T-cell (primary cell): Measurements from ENCODE around the gene FHOD3. TPM values are rescaled to one million over a fixed set of nuclear protein-coding genes. Genes with fewer than 3 reads are reported as not detected.

ENCODE experiments used
- ATAC-seq, 4 experiments: fragments of 200-7000 bp in 3 of 4; fragments of 150-1000 bp in 1 of 4; cut with Tn5 transposase; replicated peaks in 1 of 4; 1 replicate in 3 of 4; 2 replicates in 1 of 4; pipeline ENCODE4 v1.10.0; 2021; ENCODE audit warnings: moderate library complexity in 3 of 4, mild to moderate bottlenecking in 2 of 4, moderate number of reproducible peaks in 1 of 4
- CTCF ChIA-PET, 2 donors: fragments of 300-600 bp; sonication (Branson Sonifier 250); formaldehyde crosslinking; loops; one replicate each; lab custom pipeline; 2022; ENCODE audit warnings: antibody characterized with exemption in 2 of 2; lab: Charles Lee
- POLR2A ChIA-PET, 2 donors: fragments of 300-600 bp; sonication (Branson Sonifier 250); formaldehyde crosslinking; loops; one replicate each; lab custom pipeline; 2022; ENCODE audit warnings: antibody characterized with exemption in 2 of 2; lab: Charles Lee
- DNase-seq, 35 experiments: peaks; one replicate each; pipeline versions ENCODE4 v3.0.0 to v3.0.0-alpha.2; 2013 to 2023
- H3K27ac ChIP-seq: one replicate; pipeline ENCODE4 v1.5.1; 2013; ENCODE audit warnings: low read length
- H3K27me3 ChIP-seq, 2 experiments: replicated peaks in 1 of 2; 1 replicate in 1 of 2; 2 replicates in 1 of 2; pipeline versions ENCODE4 v1.6.1 to v1.7.0; 2013; ENCODE audit warnings: low read length in 1 of 2, mixed read lengths in 1 of 2; ENCODE audit not compliant: control insufficient read depth in 2 of 2, insufficient read depth in 2 of 2; ENCODE audit errors: extremely low read depth in 1 of 2
- H3K36me3 ChIP-seq, 2 donors: 1 replicate in 1 of 2; 2 replicates in 1 of 2; pipeline versions ENCODE4 v1.6.1 to v1.7.0; 2013; ENCODE audit warnings: low read length in 1 of 2; ENCODE audit not compliant: control insufficient read depth in 2 of 2, insufficient read depth in 1 of 2; ENCODE audit errors: extremely low read depth in 1 of 2
- H3K4me1 ChIP-seq, 2 experiments: 1 replicate in 1 of 2; 2 replicates in 1 of 2; pipeline versions ENCODE4 v1.6.1 to v1.7.0; 2013; ENCODE audit warnings: low read length in 2 of 2, mixed read lengths in 1 of 2; ENCODE audit not compliant: insufficient read depth in 2 of 2, control insufficient read depth in 1 of 2; ENCODE audit errors: extremely low read depth in 1 of 2
- H3K4me3 ChIP-seq, 2 donors: 1 replicate in 1 of 2; 2 replicates in 1 of 2; pipeline versions ENCODE4 v1.5.1 to v1.7.0; 2013; ENCODE audit warnings: mild to moderate bottlenecking in 2 of 2, low read length in 1 of 2, moderate library complexity in 1 of 2; ENCODE audit not compliant: control insufficient read depth in 1 of 2; ENCODE audit errors: extremely low read depth in 1 of 2
- H3K9me3 ChIP-seq: 2 replicates; pipeline ENCODE4 v1.7.0; 2013
- H3K27ac Mint-ChIP-seq, 2 donors: one replicate each; pipeline ENCODE4 v1.8.0; 2020 to 2021; ENCODE audit warnings: mild to moderate bottlenecking in 2 of 2, mixed read lengths in 2 of 2
- H3K27me3 Mint-ChIP-seq, 2 donors: one replicate each; pipeline ENCODE4 v1.8.0; 2021 to 2022; ENCODE audit warnings: mixed read lengths in 2 of 2
- H3K36me3 Mint-ChIP-seq: one replicate; pipeline ENCODE4 v1.8.0; 2021; ENCODE audit warnings: mixed read lengths
- H3K4me1 Mint-ChIP-seq, 3 donors: one replicate each; pipeline ENCODE4 v1.8.0; 2020 to 2022; ENCODE audit warnings: mixed read lengths in 3 of 3, mild to moderate bottlenecking in 1 of 3
- H3K4me3 Mint-ChIP-seq, 3 donors: one replicate each; pipeline ENCODE4 v1.8.0; 2020 to 2022; ENCODE audit warnings: mild to moderate bottlenecking in 3 of 3, mixed read lengths in 3 of 3, moderate library complexity in 3 of 3
- H3K9me3 Mint-ChIP-seq, 3 donors: one replicate each; pipeline ENCODE4 v1.8.0; 2020 to 2022; ENCODE audit warnings: mixed read lengths in 3 of 3
- WGBS: methylation state at CpG from one replicate; pipeline ENCODE4 v1.1.5; 2013; ENCODE audit warnings: missing lambda C conversion rate; ENCODE audit not compliant: insufficient coverage; 5-methylcytosine and 5-hydroxymethylcytosine counted together
- total RNA-seq, 35 experiments: library from RNA in 6 of 35; stranded (reverse) in 6 of 35; fragments of 120-200 nt in 1 of 35; gene quantifications; one replicate each; pipeline versions ENCODE4 v1.2.1 to v1.2.4 and lab custom pipeline; 2013 to 2026

Gene FHOD3
- total RNA-seq, 5 donors from 2014 or later (not counting 1 experiment from before 2014, with no cell fraction given): 0.06 TPM; not detected in 4

DNA sequence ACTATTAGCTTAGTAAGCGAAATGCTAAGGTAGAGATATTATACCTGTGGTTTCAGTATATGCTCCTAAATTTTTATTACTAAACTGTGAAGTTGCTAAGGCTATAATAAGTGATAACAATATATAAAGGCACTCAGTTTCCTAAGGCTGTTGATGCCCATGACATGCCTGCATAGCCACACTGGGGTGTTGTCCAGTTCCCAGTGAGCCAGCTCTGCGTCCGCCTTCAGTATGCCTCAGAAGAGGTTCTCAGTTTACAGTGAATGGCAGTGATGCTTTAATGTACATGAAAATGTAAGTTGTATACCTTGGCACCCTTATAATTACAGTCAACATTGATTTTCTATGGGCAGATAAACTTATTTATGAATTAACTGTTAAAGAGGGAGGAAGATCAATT lies 7.2 kb downstream of the FHOD3 start:
- ChIA-PET CTCF (interaction anchor here in 1 of 2 donors (0.7 kb wide), 1 partner anchor 786 kb away, joined by 3 read pairs; no protein-coding TSS in a partner anchor), POLR2A (no interaction called here)
- no CpG with 5 or more reads among the region's 3 CpGs for WGBS
- H3K36me3 Mint-ChIP-seq: no peaks in the 10 kb centered on the region
- H3K36me3 ChIP-seq: no peaks in the 10 kb centered on the region
- H3K27me3 Mint-ChIP-seq: peaks cover 49 to 58% of the 10 kb centered on the region in 2 donors
- DNase-seq: no peak
- H3K9me3 ChIP-seq: no peaks in the 10 kb centered on the region
- peaks cover 3 to 34% of the 10 kb centered on the region in 2 experiments for H3K27me3 ChIP-seq
- no peaks in the 10 kb centered on the region for H3K9me3 Mint-ChIP-seq
- H3K4me3 Mint-ChIP-seq: no peak overlapping the region
- H3K27ac ChIP-seq: no peak overlapping the region
- H3K4me1 ChIP-seq: no peaks in the 10 kb centered on the region
- H3K4me1 Mint-ChIP-seq: no peaks in the 10 kb centered on the region
- H3K4me3 ChIP-seq: no peak overlapping the region
- no peak overlapping the region for H3K27ac Mint-ChIP-seq
- no peak for ATAC-seq

DNA sequence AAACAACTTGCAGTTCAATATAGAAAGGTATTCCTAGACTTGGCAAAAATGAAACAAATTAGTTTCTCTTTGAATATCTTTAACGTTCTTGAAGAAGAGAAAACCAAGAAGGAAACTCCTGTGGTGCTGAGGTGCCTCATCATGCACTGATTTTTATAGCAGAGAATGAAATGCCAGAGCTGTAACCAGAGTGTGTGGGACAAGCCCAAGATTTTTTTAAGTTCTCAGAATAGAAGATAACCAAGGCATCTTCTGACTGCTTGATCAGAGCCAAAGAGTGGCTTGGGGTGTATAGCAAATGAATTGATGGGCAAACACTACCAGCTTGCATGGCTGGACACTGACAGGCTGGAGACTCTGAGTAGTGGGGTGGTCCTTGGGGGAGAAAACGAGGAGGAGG lies 7.9 kb downstream of the FHOD3 start:
- no peaks in the 10 kb centered on the region for H3K4me1 ChIP-seq
- POLR2A ChIA-PET: no interaction called here
- 0% methylated on average over 1 of the region's 2 CpGs for WGBS
- Mint-ChIP-seq H3K27me3 (peaks cover 45 to 57% of the 10 kb centered on the region in 2 donors), H3K9me3 (no peaks in the 10 kb centered on the region), H3K4me3 (no peak overlapping the region), H3K27ac (no peak overlapping the region), H3K4me1 (no peaks in the 10 kb centered on the region), H3K36me3 (no peaks in the 10 kb centered on the region)
- H3K9me3 ChIP-seq: no peaks in the 10 kb centered on the region
- DNase-seq (no peak), ATAC-seq (no peak)
- no peak overlapping the region for H3K27ac ChIP-seq
- H3K4me3 ChIP-seq: no peak overlapping the region
- H3K27me3 ChIP-seq: peaks cover 2 to 32% of the 10 kb centered on the region in 2 experiments
- no peaks in the 10 kb centered on the region for H3K36me3 ChIP-seq
- CTCF ChIA-PET: no interaction called here

DNA sequence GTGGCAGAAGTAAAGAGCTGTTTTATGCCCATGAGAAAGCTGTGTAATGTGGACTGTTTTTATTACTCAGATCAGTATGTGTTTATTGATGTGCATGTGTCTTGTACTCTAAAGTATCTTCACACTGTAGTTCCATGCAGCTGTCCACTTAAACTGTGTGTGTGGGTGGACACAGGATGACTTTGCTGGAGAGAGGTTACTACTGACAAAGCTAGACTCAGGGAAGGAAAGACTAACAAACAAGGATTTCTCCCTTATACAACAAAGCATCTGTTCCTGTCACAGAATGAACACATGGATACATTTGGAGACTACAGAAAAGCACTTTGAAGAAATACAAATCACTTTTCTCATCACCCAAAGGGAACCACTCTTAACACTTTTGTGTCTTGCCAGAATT lies 10.0 kb downstream of the FHOD3 start:
- Histone ChIP-seq H3K4me1 (no peaks in the 10 kb centered on the region), H3K27me3 (peaks cover 0 to 39% of the 10 kb centered on the region in 2 experiments), H3K36me3 (no peaks in the 10 kb centered on the region), H3K27ac (no peak overlapping the region), H3K4me3 (no peak overlapping the region), H3K9me3 (no peaks in the 10 kb centered on the region)
- no peak overlapping the region for H3K4me3 Mint-ChIP-seq
- H3K36me3 Mint-ChIP-seq: no peaks in the 10 kb centered on the region
- H3K27ac Mint-ChIP-seq: no peak overlapping the region
- ChIA-PET CTCF (no interaction called here), POLR2A (no interaction called here)
- no peaks in the 10 kb centered on the region for H3K4me1 Mint-ChIP-seq
- ATAC-seq (no peak), DNase-seq (no peak)
- H3K9me3 Mint-ChIP-seq: no peaks in the 10 kb centered on the region
- peaks cover 47 to 50% of the 10 kb centered on the region in 2 donors for H3K27me3 Mint-ChIP-seq

DNA sequence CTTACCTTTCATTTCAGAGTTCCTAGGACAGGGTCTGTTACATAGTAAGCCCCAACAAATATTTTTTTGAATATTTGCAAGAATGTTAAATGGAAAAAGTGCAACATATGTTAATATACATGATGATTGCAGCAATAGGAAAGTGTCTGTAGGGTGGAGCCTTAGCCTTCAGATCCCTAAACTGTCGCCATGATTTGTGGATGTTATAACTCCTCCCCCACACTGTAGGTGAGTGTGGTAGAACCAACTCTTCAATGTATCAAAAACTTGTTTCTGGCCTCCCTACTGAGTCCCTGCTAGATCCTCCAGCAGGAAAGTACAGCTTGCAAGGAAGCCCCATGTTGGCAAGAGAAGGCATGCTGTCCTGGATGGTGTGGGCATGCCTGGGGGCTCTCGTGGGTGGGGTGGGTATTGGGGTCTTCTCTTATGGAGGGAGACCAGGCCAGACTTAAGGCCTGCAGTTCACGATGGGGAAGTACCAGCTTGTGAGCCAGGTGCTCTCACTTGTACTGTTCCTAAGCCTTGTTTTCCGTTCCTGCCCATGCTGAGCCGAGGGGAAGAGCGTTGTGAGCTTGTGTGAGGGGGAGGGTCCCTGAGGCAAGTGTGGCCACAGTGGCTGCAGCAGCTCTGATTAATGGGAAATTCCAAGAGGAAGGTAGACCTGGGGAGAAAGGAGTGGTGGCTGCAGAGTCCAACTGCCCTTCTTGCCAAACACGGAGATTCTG lies 11.4 kb downstream of the FHOD3 start:
- H3K27me3 ChIP-seq: peaks cover 0 to 32% of the 10 kb centered on the region in 2 experiments
- no peak for ATAC-seq
- no peaks in the 10 kb centered on the region for H3K36me3 ChIP-seq
- CTCF ChIA-PET: interaction anchor here in 1 of 2 donors (0.5 kb wide), 1 partner anchor 27 kb away, joined by 4 read pairs; no protein-coding TSS in a partner anchor
- POLR2A ChIA-PET: no interaction called here
- no peak for DNase-seq
- no peak overlapping the region for H3K4me3 ChIP-seq
- Mint-ChIP-seq H3K9me3 (no peaks in the 10 kb centered on the region), H3K4me1 (no peaks in the 10 kb centered on the region), H3K4me3 (no peak overlapping the region), H3K27me3 (peaks cover 39 to 42% of the 10 kb centered on the region in 2 donors), H3K36me3 (no peaks in the 10 kb centered on the region), H3K27ac (no peak overlapping the region)
- WGBS: 56% methylated on average over 5 of the region's 7 CpGs
- H3K4me1 ChIP-seq: no peaks in the 10 kb centered on the region
- no peak overlapping the region for H3K27ac ChIP-seq
- H3K9me3 ChIP-seq: no peaks in the 10 kb centered on the region

DNA sequence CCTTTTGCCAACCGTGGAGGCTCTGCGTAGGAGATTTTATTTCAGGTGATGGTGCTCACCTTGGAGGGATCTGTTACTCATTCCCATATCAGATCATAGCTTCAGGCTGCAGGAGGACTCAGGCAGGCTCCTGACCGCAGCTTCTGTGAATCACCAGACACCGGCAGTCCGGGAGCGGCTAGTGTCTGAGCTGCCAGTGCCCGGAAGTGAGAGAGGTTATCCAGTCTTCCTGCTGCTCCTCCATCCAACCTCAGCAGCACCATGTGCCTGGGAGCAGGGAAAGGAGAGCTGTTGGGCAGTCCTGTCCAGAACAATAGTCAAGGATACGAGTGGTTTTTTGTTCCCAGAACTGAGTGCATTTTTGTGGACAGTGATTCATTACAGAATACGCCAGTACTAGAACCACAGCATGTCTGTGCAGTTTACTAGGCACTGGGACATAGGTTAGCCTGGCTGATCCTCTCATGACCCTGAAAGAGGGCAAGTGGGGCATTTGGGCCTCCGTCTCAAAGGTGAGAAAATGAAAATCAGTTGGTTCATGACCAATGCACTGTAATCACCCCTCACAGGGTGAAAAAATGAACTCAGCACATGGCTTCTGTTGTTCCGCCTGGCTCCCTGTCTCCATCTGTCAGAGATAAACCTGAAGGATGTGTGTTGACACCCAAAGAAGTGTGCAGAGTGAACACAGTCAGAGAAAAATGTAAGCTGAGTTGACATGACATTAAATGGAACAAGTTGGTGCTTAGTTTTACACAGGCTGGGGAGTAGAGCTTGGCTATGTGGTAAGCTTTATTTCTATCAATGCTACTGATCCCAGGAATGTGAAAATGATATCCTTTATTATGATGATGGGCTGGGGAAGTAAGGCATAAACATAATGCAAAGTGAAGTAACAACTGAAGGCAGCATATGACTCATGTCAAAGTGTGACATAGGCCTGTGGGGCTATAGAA lies 12.2 kb downstream of the FHOD3 start:
- peaks cover 0 to 32% of the 10 kb centered on the region in 2 experiments for H3K27me3 ChIP-seq
- H3K4me3 ChIP-seq: no peak overlapping the region
- no peaks in the 10 kb centered on the region for H3K4me1 Mint-ChIP-seq
- H3K27me3 Mint-ChIP-seq: peaks cover 35 to 42% of the 10 kb centered on the region in 2 donors
- no peaks in the 10 kb centered on the region for H3K9me3 ChIP-seq
- 71% methylated on average over 7 of the region's 11 CpGs for WGBS
- ChIA-PET POLR2A (no interaction called here), CTCF (interaction anchor here in 1 of 2 donors (0.5 kb wide), 1 partner anchor 28 kb away, joined by 4 read pairs; no protein-coding TSS in a partner anchor)
- H3K27ac ChIP-seq: no peak overlapping the region
- H3K4me1 ChIP-seq: no peaks in the 10 kb centered on the region
- ATAC-seq (no peak), DNase-seq (no peak)
- no peak overlapping the region for H3K27ac Mint-ChIP-seq
- H3K9me3 Mint-ChIP-seq: no peaks in the 10 kb centered on the region
- no peaks in the 10 kb centered on the region for H3K36me3 Mint-ChIP-seq
- no peak overlapping the region for H3K4me3 Mint-ChIP-seq
- no peaks in the 10 kb centered on the region for H3K36me3 ChIP-seq

DNA sequence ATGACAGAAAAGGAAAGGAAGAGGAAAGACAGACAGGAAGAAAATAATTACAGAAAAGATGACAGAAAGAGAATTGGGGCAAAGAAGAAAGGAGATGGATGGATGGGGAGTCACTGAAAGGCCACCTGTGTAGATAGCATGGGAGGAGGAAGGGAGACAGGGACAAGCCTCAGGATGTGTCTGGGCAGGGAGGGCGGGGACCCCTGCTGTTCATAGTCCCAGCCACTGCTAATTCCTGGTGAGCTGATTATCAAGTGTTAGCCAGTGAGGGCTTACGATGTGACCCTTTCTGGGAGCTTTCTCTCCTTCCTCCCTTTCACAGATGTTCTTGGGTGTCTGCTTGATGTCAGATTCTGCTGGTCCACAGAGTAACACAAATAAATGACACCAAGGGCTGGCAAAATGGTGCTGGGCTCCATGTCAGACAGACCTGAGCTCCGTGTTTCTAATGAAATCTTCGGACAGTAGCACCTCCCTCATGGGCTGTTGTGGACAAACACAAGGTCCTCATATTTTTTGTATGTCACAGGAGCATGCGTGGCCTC lies 13.6 kb downstream of the FHOD3 start:
- H3K27me3 Mint-ChIP-seq: peaks cover 30 to 37% of the 10 kb centered on the region in 2 donors
- CTCF ChIA-PET: no interaction called here
- H3K4me1 Mint-ChIP-seq: no peaks in the 10 kb centered on the region
- H3K4me3 ChIP-seq: no peak overlapping the region
- no peaks in the 10 kb centered on the region for H3K36me3 Mint-ChIP-seq
- no peak overlapping the region for H3K27ac ChIP-seq
- H3K27me3 ChIP-seq: peaks cover 0 to 30% of the 10 kb centered on the region in 2 experiments
- H3K4me3 Mint-ChIP-seq: no peak overlapping the region
- no peaks in the 10 kb centered on the region for H3K4me1 ChIP-seq
- DNase-seq (no peak), ATAC-seq (no peak)
- 83% methylated on average over 3 of the region's 5 CpGs for WGBS
- H3K36me3 ChIP-seq: no peaks in the 10 kb centered on the region
- POLR2A ChIA-PET: interaction anchor here in 1 of 2 donors (0.6 kb wide), 1 partner anchor 262 kb away, joined by 3 read pairs; no protein-coding TSS in a partner anchor
- H3K9me3 ChIP-seq: no peaks in the 10 kb centered on the region
- H3K9me3 Mint-ChIP-seq: no peaks in the 10 kb centered on the region
- no peak overlapping the region for H3K27ac Mint-ChIP-seq
